Uterus (tissue), 2 donors: Measurements from ENCODE around the gene CXCL6.

Experiments
- CTCF ChIP-seq, 4 experiments: fragments of 200-600 bp in 2 of 4; fragments of 450-650 bp in 2 of 4; sonication (generic) in 2 of 4; IDR thresholded peaks; one replicate each; pipeline ENCODE4 v1.5.1; 2016 to 2019; ENCODE audit warnings: antibody characterized with exemption in 4 of 4, mild to moderate bottlenecking in 2 of 4, moderate library complexity in 1 of 4
- POLR2A ChIP-seq, 2 donors: fragments of 450-650 bp; IDR thresholded peaks; one replicate each; pipeline ENCODE4 v1.6.1; 2016; ENCODE audit warnings: antibody characterized with exemption in 2 of 2, mild to moderate bottlenecking in 1 of 2, moderate library complexity in 1 of 2

- TF ChIP-seq CTCF (IDR thresholded peaks at IDR 0.05): no peak
- no peak for TF ChIP-seq POLR2A (IDR thresholded peaks at IDR 0.05)
These were observed 11.8 kb downstream of the CXCL6 start for GRCh38 chr4:73848183-73848777.
